ENCODE results near the gene PTPRO. TPM values are rescaled to one million over a fixed set of nuclear protein-coding genes. Genes with fewer than 3 reads are reported as not detected.

PTPRO gene
- total and polyA plus RNA-seq, 10 of the 15 experiments (the other 5 are each of a cell fraction or from before 2014, with no cell fraction given): 1.2 to 5.3 (median 3.5) TPM

- ChIA-PET SMC1A (ENCODE audit: uncharacterized antibody, unreplicated experiment) (interaction anchor here (1.2 to 9.9 kb wide), 11 partner anchors 9 to 222 kb away, joined by 3 to 160 read pairs (median 19); no protein-coding TSS in a partner anchor), CTCF (interaction anchor here (1.1 to 10.7 kb wide), 10 partner anchors 10 to 39 kb away, joined by 3 to 116 read pairs (median 9); no protein-coding TSS in a partner anchor), POLR2A (interaction anchor here (1.0 to 5.5 kb wide), 5 partner anchors 11 to 224 kb away, joined by 3 to 54 read pairs (median 5); no protein-coding TSS in a partner anchor), RAD21 (ENCODE audit: unreplicated experiment) (interaction anchor here (0.9 to 4.1 kb wide), 10 partner anchors 11 to 43 kb away, joined by 3 to 47 read pairs (median 21); no protein-coding TSS in a partner anchor)
- Histone ChIP-seq H3K27me3 (replicated peaks in 1 of 2; ENCODE audit: control insufficient read depth in 2 of 2, insufficient read depth in 2 of 2, low read length in 1 of 2) (no peaks in the 10 kb centered on the region), H3K4me2 (ENCODE audit: control insufficient read depth, insufficient read depth) (0 out of 2 replicates have a peak overlapping the region, but pooled peaks have one; percentile 8), H3K4me1 (ENCODE audit: control insufficient read depth, insufficient read depth, low read length) (peaks cover 19% of the 10 kb centered on the region), H3K4me3 (no peak overlapping the region), H3K9ac (ENCODE audit: control insufficient read depth, insufficient read depth, low read length) (no peak overlapping the region), H3K9me3 (replicated peaks; ENCODE audit: control insufficient read depth, insufficient read depth, low read length) (no peaks in the 10 kb centered on the region), H2AFZ (ENCODE audit: control insufficient read depth, low read depth, low read length) (no peak overlapping the region), H4K20me1 (ENCODE audit: control insufficient read depth, insufficient read depth) (no peaks in the 10 kb centered on the region), H3K27ac (ENCODE audit: control insufficient read depth, insufficient read depth) (no peak overlapping the region), H3K36me3 (ENCODE audit: control insufficient read depth in 2 of 2, insufficient read depth in 2 of 2, low read length in 1 of 2) (no peaks in the 10 kb centered on the region), H3K79me2 (ENCODE audit: control insufficient read depth, insufficient read depth, low read length) (no peaks in the 10 kb centered on the region)
- TF ChIP-seq NR2C1 (IDR thresholded peaks at IDR 0.05): no peak
- no peak for TF ChIP-seq RBBP5 (conservative IDR thresholded peaks at IDR 0.05)
- TF ChIP-seq SMAD5 (IDR thresholded peaks at IDR 0.05; ENCODE audit: low read depth): no peak
- in situ Hi-C loops (cut with MboI): no loop called here
- no TSS peak for BruUV-seq (replicated peaks)
- FAIRE-seq (no peak), ATAC-seq (no peak), DNase-seq (ENCODE audit: low read depth, low spot score) (no peak)
- 100% methylated on average over 1 of the region's 1 CpG for WGBS (ENCODE audit: insufficient coverage, insufficient replicate concordance, low lambda C conversion rate, missing lambda C conversion rate)
- intact Hi-C loops (cut with micrococcal nuclease; ENCODE audit: unreplicated experiment): no loop called here
Observed at GRCh38 chr12:15547691-15548090, 225.4 kb downstream of the PTPRO start.

- no peaks in the 10 kb centered on the region for H4K20me1 ChIP-seq (ENCODE audit: control insufficient read depth, insufficient read depth)
- no peaks in the 10 kb centered on the region for H3K36me3 ChIP-seq (ENCODE audit: control insufficient read depth in 2 of 2, insufficient read depth in 2 of 2, low read length in 1 of 2)
- intact Hi-C loops (cut with micrococcal nuclease; ENCODE audit: unreplicated experiment): no loop called here
- no peak for FAIRE-seq
- no peak for DNase-seq (ENCODE audit: low read depth, low spot score)
- H3K4me2 ChIP-seq (ENCODE audit: control insufficient read depth, insufficient read depth): no peak overlapping the region
- ATAC-seq: peak; percentile 24; the same call in 2 of the 3 replicates
- no TSS peak for BruUV-seq (replicated peaks)
- H3K9ac ChIP-seq (ENCODE audit: control insufficient read depth, insufficient read depth, low read length): no peak overlapping the region
- no peaks in the 10 kb centered on the region for H3K9me3 ChIP-seq (replicated peaks; ENCODE audit: control insufficient read depth, insufficient read depth, low read length)
- no peak overlapping the region for H3K27ac ChIP-seq (ENCODE audit: control insufficient read depth, insufficient read depth)
- CTCF ChIA-PET: interaction anchor here (0.5 to 10.7 kb wide), 7 partner anchors 8 to 34 kb away, joined by 3 to 116 read pairs (median 4); no protein-coding TSS in a partner anchor
- 0 out of 2 replicates have a peak, but pooled peaks have one; percentile 15 for TF ChIP-seq MEF2A (IDR thresholded peaks at IDR 0.05; ENCODE audit: insufficient read depth, low read depth, low read length)
- no peak for TF ChIP-seq CBFB (IDR thresholded peaks at IDR 0.05; ENCODE audit: low read depth)
- H3K4me1 ChIP-seq (ENCODE audit: control insufficient read depth, insufficient read depth, low read length): peaks cover 9% of the 10 kb centered on the region; the same call in 1 of the 2 replicates
- in situ Hi-C loops (cut with MboI): no loop called here
- H3K4me3 ChIP-seq: no peak overlapping the region
- SMC1A ChIA-PET (ENCODE audit: uncharacterized antibody, unreplicated experiment): interaction anchor here (0.9 to 9.9 kb wide), 10 partner anchors 9 to 146 kb away, joined by 3 to 160 read pairs (median 24); no protein-coding TSS in a partner anchor
- POLR2A ChIA-PET: interaction anchor here (1.0 to 1.3 kb wide), 3 partner anchors 10 to 20 kb away, joined by 3 to 5 read pairs (median 4); no protein-coding TSS in a partner anchor
- WGBS (ENCODE audit: insufficient coverage, insufficient replicate concordance, low lambda C conversion rate, missing lambda C conversion rate): 40% methylated on average over 4 of the region's 4 CpGs
- H2AFZ ChIP-seq (ENCODE audit: control insufficient read depth, low read depth, low read length): peak overlapping the region; percentile 37
- no peaks in the 10 kb centered on the region for H3K27me3 ChIP-seq (replicated peaks in 1 of 2; ENCODE audit: control insufficient read depth in 2 of 2, insufficient read depth in 2 of 2, low read length in 1 of 2)
- RAD21 ChIA-PET (ENCODE audit: unreplicated experiment): interaction anchor here (1.1 to 4.0 kb wide), 6 partner anchors 9 to 34 kb away, joined by 4 to 21 read pairs (median 6); no protein-coding TSS in a partner anchor
- H3K79me2 ChIP-seq (ENCODE audit: control insufficient read depth, insufficient read depth, low read length): no peaks in the 10 kb centered on the region
Observed at GRCh38 chr12:15550793-15551192, 228.5 kb downstream of the PTPRO start.

All from GM12878 (cell line).